ENCODE measurements around the gene PYGO1.

DNA sequence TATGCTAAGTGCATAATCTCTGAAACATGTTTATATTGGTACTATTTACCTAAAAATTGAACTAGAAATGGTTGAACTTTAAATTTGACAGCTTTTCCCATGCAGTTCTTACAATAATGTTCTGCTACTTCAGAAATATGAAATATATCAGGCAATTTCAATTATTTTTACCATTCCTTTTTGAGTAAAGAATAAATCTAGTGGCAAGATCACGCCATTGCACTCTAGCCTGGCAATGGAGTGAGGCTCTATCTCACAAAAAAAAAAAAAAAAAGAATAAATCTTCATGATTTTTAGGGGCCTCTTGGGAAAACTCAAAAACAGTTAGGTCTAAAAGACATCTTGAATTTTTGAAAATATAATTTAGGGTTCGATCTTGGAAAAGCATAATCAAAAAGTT lies 69.5 kb downstream of the PYGO1 start:
- TF ChIP-seq, protein P1, sequence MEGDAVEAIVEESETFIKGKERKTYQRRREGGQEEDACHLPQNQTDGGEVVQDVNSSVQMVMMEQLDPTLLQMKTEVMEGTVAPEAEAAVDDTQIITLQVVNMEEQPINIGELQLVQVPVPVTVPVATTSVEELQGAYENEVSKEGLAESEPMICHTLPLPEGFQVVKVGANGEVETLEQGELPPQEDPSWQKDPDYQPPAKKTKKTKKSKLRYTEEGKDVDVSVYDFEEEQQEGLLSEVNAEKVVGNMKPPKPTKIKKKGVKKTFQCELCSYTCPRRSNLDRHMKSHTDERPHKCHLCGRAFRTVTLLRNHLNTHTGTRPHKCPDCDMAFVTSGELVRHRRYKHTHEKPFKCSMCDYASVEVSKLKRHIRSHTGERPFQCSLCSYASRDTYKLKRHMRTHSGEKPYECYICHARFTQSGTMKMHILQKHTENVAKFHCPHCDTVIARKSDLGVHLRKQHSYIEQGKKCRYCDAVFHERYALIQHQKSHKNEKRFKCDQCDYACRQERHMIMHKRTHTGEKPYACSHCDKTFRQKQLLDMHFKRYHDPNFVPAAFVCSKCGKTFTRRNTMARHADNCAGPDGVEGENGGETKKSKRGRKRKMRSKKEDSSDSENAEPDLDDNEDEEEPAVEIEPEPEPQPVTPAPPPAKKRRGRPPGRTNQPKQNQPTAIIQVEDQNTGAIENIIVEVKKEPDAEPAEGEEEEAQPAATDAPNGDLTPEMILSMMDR (IDR thresholded peaks at IDR 0.05; ENCODE audit: insufficient read depth, low read length): no peak
- no peak for TF ChIP-seq POLR2AphosphoS5 (IDR thresholded peaks at IDR 0.05; ENCODE audit: low read depth)
- no peak for TF ChIP-seq SPI1 (IDR thresholded peaks at IDR 0.05; ENCODE audit: borderline replicate concordance, low read depth)
